Testis (tissue), 3 donors: Measurements from ENCODE around the gene CDH24. TPM values are rescaled to one million over a fixed set of nuclear protein-coding genes. Genes with fewer than 3 reads are reported as not detected.
"Not testable (repeated sequence)": the region's sequence is repeated elsewhere in the genome, so short reads cannot be mapped to it uniquely, and the experiment has no call there.

Source experiments
- DNase-seq: peaks from one replicate; pipeline ENCODE4 v3.0.0-alpha.2; 2019
- H3K27ac ChIP-seq, 2 donors: fragments of 200-600 bp; sonication (generic); one replicate each; pipeline ENCODE4 v1.5.1; 2019
- H3K27me3 ChIP-seq: fragments of 200-600 bp; sonication (generic); one replicate; pipeline ENCODE4 v1.5.1; 2019
- H3K36me3 ChIP-seq: fragments of 200-600 bp; sonication (generic); one replicate; pipeline ENCODE4 v1.5.1; 2017; ENCODE audit warnings: low read depth; ENCODE audit errors: missing control alignments
- H3K4me1 ChIP-seq: fragments of 200-600 bp; sonication (generic); one replicate; pipeline ENCODE4 v1.5.1; 2019
- H3K4me3 ChIP-seq, 2 donors: fragments of 200-600 bp; sonication (generic); one replicate each; pipeline ENCODE4 v1.5.1; 2017 to 2019
- H3K9me3 ChIP-seq: fragments of 200-600 bp; sonication (generic); one replicate; pipeline ENCODE4 v1.5.1; 2017
- POLR2A ChIP-seq: fragments of 450-650 bp; IDR thresholded peaks from one replicate; pipeline ENCODE4 v1.6.1; 2017; ENCODE audit warnings: antibody characterized with exemption, mild to moderate bottlenecking, moderate library complexity
- WGBS, 2 donors: methylation state at CpG; one replicate each; pipeline ENCODE4 v1.1.5; 2018; 5-methylcytosine and 5-hydroxymethylcytosine counted together
- intact Hi-C: fragments of 100-400 bp; cut with DNase I; formaldehyde crosslinking; loops from one replicate; pipeline ENCODE4 v1.15.1; 2023; ENCODE audit warnings: low total_unique reads
- polyA plus RNA-seq: library from polyadenylated mRNA; stranded (reverse); fragments of 350-450 nt; fragmentation: Illumina TruSeq; extraction: RNeasy Lipid Tissue Mini Kit (QIAGEN cat#74804); gene quantifications from one replicate; pipeline ENCODE4 v1.2.3, GENCODE V29; 2014; ENCODE audit warnings: low read depth, low replicate concordance; ENCODE audit not compliant: insufficient read depth
- total RNA-seq, 2 donors: library from RNA; depleted of rRNA; stranded (reverse); fragments of >200 nt; gene quantifications; one replicate each; pipeline ENCODE4 v1.2.3, GENCODE V29; 2016
- TF ChIP-seq, protein P1 (sequence below), 3 experiments: fragments of 450-650 bp in 2 of 3; fragments of 200-600 bp in 1 of 3; sonication (generic) in 1 of 3; IDR thresholded peaks; one replicate each; pipeline ENCODE4 v1.5.1; 2016 to 2019; ENCODE audit warnings: antibody characterized with exemption in 3 of 3, mild to moderate bottlenecking in 2 of 3, moderate library complexity in 1 of 3

The CDH24 gene
- total and polyA plus RNA-seq, 3 donors from 2014 or later = 3.9 to 10.2 (median 10.2) TPM

DNA sequence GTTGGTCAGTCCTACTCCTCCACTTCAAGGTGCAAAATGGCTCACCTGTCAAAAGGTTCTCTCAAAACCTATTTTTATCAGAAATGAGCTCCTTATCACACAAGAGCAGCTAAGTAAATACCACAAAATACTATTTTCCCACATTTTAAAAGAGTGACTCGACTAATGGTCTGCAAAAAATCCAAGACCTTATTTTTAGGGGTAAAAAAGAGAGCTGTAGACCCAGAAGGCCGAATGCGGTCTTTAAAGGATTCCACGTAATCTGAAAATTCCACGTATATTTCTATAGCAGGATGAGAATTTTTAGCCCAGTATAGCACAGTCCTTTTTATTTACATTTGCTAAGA is 51.2 kb downstream of the CDH24 start:
- H3K36me3 ChIP-seq = no peaks in the 10 kb centered on the region
- intact Hi-C loops = no loop called here
- peaks cover 15% of the 10 kb centered on the region for H3K4me1 ChIP-seq
- no peak for TF ChIP-seq POLR2A
- TF ChIP-seq, protein P1, sequence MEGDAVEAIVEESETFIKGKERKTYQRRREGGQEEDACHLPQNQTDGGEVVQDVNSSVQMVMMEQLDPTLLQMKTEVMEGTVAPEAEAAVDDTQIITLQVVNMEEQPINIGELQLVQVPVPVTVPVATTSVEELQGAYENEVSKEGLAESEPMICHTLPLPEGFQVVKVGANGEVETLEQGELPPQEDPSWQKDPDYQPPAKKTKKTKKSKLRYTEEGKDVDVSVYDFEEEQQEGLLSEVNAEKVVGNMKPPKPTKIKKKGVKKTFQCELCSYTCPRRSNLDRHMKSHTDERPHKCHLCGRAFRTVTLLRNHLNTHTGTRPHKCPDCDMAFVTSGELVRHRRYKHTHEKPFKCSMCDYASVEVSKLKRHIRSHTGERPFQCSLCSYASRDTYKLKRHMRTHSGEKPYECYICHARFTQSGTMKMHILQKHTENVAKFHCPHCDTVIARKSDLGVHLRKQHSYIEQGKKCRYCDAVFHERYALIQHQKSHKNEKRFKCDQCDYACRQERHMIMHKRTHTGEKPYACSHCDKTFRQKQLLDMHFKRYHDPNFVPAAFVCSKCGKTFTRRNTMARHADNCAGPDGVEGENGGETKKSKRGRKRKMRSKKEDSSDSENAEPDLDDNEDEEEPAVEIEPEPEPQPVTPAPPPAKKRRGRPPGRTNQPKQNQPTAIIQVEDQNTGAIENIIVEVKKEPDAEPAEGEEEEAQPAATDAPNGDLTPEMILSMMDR (IDR thresholded peaks at IDR 0.05) = no peak
- no peaks in the 10 kb centered on the region for H3K27me3 ChIP-seq
- WGBS, 2 donors = 41 to 52% methylated on average over 5 of the region's 5 CpGs
- H3K27ac ChIP-seq = peak overlapping the region in 1 of 2 donors; percentile 91
- peak overlapping the region; percentile 61 to 81 for H3K4me3 ChIP-seq
- no peak for DNase-seq
- no peaks in the 10 kb centered on the region for H3K9me3 ChIP-seq

GRCh38 chr14:23005451-23006187 is 51.7 kb downstream of the CDH24 start:
- Histone ChIP-seq H3K36me3 (no peaks in the 10 kb centered on the region), H3K27me3 (no peaks in the 10 kb centered on the region), H3K4me1 (peaks cover 15% of the 10 kb centered on the region), H3K27ac (peak overlapping the region in 1 of 2 donors; percentile 91), H3K4me3 (no peak overlapping the region), H3K9me3 (no peaks in the 10 kb centered on the region)
- intact Hi-C loops = no loop called here
- no peak for DNase-seq
- 66 to 74% methylated on average over 3 of the region's 3 CpGs for WGBS, 2 donors
- no peak for TF ChIP-seq POLR2A

- H3K9me3 ChIP-seq, H3K4me3 ChIP-seq, H3K36me3 ChIP-seq, intact Hi-C loops, DNase-seq, H3K27ac ChIP-seq, H3K27me3 ChIP-seq: not testable (repeated sequence)
- WGBS, 2 donors = 96% methylated on average over 4 of the region's 4 CpGs
- H3K4me1 ChIP-seq = peaks cover 11% of the 10 kb centered on the region
Measured at GRCh38 chr14:23004274-23004673, 53.0 kb downstream of the CDH24 start.

DNA sequence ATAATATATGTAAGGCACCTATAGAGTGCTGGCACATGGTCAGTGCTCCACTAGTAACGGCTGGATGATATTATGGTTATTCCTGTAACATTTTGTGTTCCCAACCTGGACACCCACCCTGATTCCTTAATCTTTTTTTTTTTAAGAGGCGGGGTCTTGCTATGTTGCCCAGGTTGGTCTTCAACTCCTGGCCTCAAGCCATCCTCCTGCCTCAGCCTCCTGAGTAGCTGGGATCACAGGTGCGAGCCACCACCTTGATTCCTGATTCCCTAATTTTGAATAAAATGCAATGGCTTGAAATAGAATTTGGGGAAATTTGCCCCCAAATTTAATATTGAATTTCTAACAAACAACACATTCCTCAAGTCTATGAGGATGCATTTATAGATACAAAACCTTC is 54.7 kb downstream of the CDH24 start:
- Histone ChIP-seq H3K27ac (no peak overlapping the region), H3K4me3 (no peak overlapping the region), H3K4me1 (peaks cover 10% of the 10 kb centered on the region), H3K36me3 (no peaks in the 10 kb centered on the region), H3K27me3 (no peaks in the 10 kb centered on the region), H3K9me3 (no peaks in the 10 kb centered on the region)
- intact Hi-C loops = no loop called here
- no peak for DNase-seq
- TF ChIP-seq POLR2A = no peak
- TF ChIP-seq, protein P1 (IDR thresholded peaks at IDR 0.05) = no peak
- 81 to 92% methylated on average over 3 of the region's 3 CpGs for WGBS, 2 donors

DNA sequence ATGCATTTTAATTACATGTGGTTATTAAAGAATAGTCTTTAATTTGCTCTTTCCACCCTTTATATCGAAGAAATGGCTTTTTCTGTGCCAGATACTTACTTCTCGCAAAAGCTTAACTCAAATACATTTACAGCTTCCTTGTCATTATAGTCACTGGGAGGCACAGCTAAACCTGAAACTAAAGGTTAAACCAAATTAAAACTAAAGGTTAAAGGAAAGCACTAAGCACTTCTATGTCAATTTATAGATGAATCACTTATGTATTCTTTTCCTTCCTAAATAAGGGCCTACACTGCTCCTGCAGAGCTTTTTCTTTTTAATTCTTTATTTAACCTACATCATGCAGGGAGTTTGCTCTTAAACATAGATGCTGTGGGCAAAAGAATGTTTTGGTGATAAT is 56.5 kb downstream of the CDH24 start:
- Histone ChIP-seq H3K9me3 (no peaks in the 10 kb centered on the region), H3K27ac (no peak overlapping the region), H3K4me3 (no peak overlapping the region), H3K36me3 (no peaks in the 10 kb centered on the region), H3K27me3 (no peaks in the 10 kb centered on the region), H3K4me1 (peaks cover 2% of the 10 kb centered on the region)
- 92 to 93% methylated on average over 2 of the region's 2 CpGs for WGBS, 2 donors
- TF ChIP-seq, protein P1 (IDR thresholded peaks at IDR 0.05) = no peak
- no peak for TF ChIP-seq POLR2A
- intact Hi-C loops = no loop called here
- no peak for DNase-seq
